Testis (tissue), 2 donors: ENCODE data around the gene LRP1B.

Experiments used
- POLR2A ChIP-seq: fragments of 450-650 bp; IDR thresholded peaks from one replicate; pipeline ENCODE4 v1.6.1; 2017; ENCODE audit warnings: antibody characterized with exemption, mild to moderate bottlenecking, moderate library complexity
- TF ChIP-seq, protein P1 (sequence below), 3 experiments: fragments of 450-650 bp in 2 of 3; fragments of 200-600 bp in 1 of 3; sonication (generic) in 1 of 3; IDR thresholded peaks; one replicate each; pipeline ENCODE4 v1.5.1; 2016 to 2019; ENCODE audit warnings: antibody characterized with exemption in 3 of 3, mild to moderate bottlenecking in 2 of 3, moderate library complexity in 1 of 3

DNA sequence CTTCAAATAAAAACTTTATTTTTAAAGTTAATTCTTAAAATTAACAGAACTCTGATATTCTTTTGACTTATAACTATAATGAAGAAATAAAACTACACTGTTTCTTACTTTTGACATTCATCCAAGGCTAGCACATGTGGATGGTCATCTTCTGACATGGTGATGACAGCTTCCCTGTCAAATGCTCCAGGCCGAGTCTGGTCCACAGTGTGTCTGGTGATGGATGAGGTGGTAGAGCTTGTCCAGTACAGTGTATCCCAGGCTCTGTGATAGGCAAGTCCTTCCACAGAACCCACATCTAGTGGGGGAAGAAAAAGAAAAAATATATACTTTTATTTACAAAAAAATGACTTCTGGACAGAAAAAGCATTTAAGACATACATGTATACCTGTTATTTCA, 1529.5 kb downstream of the LRP1B start:
- TF ChIP-seq, protein P1, sequence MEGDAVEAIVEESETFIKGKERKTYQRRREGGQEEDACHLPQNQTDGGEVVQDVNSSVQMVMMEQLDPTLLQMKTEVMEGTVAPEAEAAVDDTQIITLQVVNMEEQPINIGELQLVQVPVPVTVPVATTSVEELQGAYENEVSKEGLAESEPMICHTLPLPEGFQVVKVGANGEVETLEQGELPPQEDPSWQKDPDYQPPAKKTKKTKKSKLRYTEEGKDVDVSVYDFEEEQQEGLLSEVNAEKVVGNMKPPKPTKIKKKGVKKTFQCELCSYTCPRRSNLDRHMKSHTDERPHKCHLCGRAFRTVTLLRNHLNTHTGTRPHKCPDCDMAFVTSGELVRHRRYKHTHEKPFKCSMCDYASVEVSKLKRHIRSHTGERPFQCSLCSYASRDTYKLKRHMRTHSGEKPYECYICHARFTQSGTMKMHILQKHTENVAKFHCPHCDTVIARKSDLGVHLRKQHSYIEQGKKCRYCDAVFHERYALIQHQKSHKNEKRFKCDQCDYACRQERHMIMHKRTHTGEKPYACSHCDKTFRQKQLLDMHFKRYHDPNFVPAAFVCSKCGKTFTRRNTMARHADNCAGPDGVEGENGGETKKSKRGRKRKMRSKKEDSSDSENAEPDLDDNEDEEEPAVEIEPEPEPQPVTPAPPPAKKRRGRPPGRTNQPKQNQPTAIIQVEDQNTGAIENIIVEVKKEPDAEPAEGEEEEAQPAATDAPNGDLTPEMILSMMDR (IDR thresholded peaks at IDR 0.05) = no peak
- no peak for TF ChIP-seq POLR2A
